Raji (cell line): ENCODE results near the gene CCDC186.
A peak's percentile ranks its signal among the peaks of the same experiment; 100 is the strongest.

Source experiments
- POLR2A ChIP-seq: IDR thresholded peaks from 2 replicates; pipeline ENCODE4 v1.6.1; 2011; ENCODE audit warnings: low read depth, low read length, control low read depth; ENCODE audit not compliant: insufficient read depth

The CCDC186 gene

DNA sequence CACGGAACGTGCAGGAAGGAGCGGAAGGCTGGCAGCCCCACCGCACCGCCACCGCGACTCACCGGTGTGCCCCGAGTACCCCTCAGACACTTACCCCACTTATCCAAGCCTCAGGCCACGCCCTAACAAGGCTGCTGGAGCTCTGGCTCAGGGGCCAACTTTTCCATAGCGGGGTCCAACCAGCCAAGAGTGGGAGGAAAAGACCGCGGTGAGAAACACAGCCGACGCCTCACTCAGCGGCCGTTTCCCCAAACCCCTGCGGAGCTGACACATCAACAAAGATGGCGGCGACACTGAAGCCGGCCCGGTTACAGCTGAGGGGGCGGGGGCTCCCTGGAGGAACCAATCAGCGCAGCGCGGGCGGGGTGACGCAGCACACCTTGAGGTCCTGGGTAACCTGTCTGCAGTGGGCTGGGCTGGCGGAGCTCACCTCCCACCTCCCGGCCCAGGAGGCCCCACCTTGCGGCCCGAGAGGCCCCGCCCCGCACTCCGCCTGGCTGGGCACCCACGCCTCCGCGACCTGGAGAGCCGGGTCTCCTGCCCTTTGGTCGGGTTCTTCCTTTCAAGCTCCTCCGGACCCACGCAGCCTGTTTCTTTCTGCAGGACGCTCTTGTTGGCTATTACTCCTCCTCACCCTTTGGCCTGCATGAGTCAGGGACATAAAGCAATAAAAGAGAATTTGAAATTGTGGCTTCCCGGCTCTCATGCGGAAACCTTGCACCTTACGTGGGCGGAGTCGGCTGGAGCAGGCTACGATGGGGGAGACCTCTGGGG is at the start of gene CCDC186:
CCDC186 (minus strand) TSS at position 283 of the 774 bp plus-strand sequence. CDS start 10,935 bp downstream, outside the sequence.
- peak; percentile 80 for TF ChIP-seq POLR2A

DNA sequence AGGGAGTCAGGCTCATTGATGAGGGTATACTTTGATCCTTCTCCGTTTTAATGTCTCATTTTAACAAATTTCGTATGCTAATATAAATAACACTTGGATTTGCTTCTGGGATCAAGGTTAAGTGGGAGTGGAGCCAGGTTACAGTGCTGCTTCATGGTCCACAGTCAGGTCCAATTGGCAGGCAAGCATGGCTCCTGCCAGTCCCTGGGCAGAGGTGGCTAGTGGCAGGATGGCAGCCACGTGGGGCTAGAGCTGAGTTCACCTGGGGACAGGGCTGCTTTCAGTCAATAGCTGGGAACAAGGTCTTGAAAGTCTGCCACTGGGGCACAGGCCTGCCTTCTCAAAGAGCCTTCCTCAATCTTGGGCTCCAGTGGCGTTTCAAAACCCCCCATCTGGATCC is 49.1 kb upstream of the CCDC186 start:
- TF ChIP-seq POLR2A = no peak

DNA sequence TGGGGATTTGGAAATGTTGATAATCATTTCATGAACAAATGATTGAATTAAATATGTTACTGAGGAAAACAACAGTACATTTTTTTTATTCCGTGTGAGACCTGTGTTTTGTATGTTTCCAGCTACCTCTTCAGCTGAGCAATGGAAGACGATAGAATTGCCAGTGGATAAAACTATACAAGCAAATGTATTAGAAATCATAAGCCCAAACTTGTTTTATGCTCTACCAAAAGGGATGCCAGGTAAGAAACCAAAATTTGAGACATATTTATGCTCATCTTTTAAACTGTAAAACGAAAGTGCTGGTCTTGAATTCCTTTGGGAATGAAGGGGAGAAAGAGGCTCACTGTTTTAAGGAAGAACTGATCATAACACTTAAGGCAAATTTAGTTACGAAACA is 47.2 kb upstream of the CCDC186 start:
- no peak for TF ChIP-seq POLR2A

DNA sequence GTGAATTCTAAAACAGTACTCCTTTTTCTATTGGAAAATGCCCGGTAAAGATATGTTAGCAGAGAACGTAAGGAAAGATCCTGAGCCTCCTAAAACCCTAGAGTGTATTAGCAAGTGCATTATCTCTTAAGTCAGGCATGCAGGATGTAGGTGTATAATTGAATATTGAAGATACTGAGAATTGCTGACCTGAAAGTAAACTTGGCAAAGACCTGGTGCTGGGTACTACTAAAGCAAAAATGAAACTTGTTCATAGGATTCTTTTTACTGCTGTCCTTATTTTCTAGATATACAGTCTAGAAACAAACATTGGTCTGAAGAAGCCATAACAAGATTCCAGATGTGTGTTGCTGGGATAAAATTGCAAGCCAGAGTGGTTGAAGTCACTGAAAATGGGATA is 46.3 kb upstream of the CCDC186 start:
- TF ChIP-seq POLR2A = no peak

DNA sequence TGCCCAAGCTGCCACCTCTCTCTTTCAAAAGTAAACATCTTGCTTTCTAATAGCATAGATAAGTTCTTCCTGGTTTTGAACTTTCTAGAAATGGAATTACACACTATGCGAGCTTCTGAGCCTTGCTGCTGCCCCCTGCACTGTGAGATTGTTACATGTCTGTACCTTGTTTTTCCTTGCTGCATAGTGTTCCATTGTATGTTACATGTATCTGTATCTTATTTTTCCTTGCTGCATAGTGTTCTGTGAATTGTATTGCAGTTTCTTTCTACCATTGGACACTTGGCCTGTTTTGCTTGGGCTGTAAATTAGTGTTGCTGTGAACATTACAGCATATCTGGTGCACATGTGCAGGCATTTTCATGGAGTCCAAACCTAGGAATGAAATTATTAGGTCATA is 41.0 kb upstream of the CCDC186 start:
- no peak for TF ChIP-seq POLR2A

DNA sequence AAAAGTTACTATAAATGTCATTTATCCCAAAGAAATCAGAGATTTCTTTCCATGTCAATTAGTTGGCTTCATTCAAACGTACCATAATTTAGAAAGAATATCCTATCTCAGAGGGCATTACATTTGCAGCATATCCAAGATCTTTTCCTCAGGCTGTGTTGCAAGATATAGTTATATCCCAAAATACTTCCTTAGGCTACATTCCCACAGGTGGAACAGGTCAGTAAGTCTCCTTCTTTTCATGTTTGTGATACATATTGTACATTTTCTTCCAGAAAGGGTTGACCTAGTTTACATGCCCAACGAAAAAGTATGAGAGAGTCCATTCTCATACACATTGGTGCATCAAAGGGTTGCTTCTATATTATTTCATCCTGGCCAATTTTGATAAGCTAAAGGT is 38.1 kb upstream of the CCDC186 start:
- TF ChIP-seq POLR2A = no peak

DNA sequence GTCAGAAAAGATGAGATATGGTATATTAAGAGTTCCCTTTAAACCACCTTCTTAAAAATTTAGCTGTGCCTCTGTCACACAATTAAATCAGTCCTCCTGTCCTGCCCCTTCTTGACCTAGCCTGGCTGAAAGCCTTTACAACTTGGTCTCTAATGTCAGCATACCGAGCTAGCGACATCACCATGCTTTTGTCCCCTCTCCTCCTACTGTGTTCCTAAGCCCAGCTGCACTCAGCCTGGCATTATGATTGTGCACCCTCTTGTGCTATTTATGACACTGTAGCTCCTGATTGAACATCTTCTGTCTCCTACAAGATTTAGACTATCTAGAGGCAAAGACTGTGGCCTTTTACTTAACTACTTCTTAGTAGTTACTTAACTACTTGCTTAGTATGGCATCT is 34.3 kb upstream of the CCDC186 start:
- TF ChIP-seq POLR2A = no peak

DNA sequence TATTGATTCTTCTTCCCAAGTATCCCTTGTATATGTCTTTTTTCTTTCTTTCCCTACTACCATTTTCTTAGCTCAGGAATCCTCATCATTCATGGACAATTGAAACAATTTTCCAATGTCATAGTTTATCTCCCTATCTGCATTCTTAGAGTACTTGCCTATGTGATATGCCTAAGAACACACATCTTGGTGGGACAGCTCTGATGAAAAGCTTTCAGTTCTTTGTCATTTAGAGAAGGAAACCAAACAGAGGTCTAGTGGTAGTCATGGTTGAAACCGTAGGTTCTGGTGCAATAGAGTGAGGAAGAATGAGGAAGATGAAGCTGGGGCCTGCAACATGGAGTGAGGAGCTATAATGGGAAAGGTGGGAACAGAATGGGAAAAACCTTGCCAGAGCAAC is 33.3 kb upstream of the CCDC186 start:
- no peak for TF ChIP-seq POLR2A

DNA sequence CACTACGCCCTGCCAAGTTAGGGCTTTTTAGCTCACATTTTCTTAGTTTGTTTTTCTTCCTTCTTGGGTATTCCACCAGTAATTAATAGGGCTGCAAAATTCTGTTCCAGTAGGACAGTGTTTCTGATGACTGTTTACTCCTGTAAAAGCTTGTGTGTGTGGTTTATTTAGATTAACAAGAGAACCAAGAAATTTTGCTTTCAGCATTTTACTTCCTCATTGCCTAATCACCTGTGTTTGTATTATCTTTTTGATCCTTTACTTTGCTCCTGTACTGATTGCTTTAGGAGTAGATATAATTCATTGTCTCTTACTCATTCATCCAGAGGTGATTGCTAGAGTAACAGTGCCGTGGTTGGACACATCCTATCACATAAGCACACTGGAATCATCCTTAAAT is 32.9 kb upstream of the CCDC186 start:
- TF ChIP-seq POLR2A = no peak

DNA sequence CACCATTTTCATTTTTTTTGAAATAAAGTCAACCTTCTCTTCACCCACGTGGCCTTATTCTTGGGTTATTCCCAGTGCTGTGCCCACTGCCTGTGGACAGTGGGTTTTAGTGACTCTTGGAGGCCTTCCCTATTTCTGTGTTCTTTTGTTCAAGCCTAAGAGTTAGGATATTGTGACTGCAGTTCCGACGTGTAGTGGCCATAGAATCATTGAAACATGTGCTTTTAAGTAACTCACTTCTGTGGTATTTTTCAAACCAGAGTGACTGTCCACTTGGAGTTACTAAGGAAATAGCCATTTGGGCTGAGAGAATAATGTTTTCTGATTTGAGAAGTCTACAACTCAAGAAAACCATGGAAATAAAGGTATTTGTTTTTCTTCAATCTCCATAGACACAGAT is 28.8 kb upstream of the CCDC186 start:
- TF ChIP-seq POLR2A = no peak

DNA sequence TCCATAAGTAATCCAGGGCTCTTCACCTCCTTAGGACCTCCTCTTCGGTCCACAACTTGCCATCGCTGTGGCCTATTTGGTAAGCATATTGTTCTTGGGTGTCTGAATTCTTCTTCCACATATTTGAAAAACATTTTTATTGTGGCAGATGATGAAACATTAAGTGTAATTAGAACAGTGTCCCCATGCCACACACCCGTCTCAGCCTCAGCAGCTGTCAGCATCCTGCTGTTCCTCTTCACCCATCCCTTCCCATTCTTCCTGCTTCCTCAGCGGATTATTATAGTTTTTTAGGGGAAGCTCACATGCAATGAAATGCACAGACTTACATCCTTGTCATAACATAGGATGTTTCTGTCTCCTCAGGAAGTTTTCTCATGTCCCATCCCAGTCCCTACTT is 25.2 kb upstream of the CCDC186 start:
- TF ChIP-seq POLR2A = no peak

DNA sequence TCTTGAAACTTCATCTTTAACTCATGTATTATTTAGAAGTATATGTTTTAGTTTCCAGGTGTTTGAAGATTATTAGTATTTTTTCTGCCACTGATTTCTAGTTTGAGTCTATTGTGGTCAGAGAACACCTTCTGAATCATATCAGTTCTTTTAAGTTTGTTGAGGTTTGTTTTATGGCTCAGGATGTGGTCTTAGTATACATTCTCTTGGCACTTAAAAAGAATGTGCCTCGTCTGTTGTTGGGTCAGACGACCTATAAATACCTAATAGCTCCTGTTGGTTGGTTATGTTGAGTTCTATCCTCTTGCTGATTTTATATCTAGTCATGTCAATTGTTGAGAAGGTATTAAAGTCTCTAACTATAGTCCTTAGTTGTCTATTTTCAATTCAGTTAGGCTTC is 21.1 kb upstream of the CCDC186 start:
- no peak for TF ChIP-seq POLR2A

DNA sequence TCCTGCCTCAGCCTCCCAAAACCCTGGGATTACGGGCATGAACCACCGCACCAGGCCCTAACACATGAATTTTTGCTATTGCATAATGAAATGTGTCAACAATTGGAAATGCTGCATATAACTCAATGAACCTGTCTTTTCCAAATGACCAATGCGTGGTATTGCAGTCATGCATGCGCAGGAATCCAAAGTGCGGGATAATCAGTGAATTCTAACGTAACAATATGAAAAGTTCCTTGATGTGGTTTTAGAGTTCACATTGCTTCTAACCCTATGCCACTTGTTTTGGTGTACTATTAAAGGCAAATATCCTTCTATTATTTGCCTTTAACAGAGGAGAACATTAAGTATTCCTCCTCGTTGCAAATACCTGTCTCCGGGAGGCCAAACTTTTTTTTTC is 15.7 kb upstream of the CCDC186 start:
- TF ChIP-seq POLR2A = no peak

DNA sequence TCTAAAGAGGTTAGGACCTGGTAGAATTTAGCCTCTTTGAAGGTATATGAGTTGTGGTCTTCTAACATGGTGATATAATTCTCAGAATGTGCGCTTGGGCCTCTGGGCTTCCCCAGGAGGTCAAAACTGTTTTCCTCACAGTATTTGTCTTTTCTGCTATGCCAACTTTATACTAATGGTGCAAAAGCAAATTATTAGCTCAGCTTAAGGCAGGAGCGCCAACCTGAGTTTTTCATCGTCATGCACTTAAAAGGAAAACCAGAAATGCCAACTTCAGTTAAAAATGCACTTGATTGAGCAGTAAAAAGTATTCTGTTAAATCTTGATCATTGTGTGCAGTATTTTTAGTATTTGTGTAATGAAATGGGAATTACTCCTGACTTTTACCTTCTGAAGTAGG is 14.9 kb upstream of the CCDC186 start:
- no peak for TF ChIP-seq POLR2A

DNA sequence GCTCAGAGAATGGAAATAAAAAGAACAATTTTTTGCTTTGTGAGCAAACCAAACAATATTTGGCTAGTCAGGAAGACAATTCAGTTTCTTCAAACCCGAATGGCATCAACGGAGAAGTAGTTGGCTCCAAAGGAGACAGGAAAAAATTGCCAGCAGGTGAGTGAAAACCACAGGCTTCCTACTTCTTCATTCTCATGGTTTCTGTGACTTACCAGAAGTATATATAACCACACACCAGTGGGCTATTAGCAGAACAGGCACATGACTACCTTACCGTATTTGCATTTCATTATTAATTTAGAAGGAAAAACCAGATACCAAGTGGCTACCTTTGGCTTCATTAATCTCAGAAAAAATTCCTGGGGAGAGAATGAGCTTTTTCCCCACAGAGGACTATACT is 14.0 kb upstream of the CCDC186 start:
- TF ChIP-seq POLR2A = no peak

DNA sequence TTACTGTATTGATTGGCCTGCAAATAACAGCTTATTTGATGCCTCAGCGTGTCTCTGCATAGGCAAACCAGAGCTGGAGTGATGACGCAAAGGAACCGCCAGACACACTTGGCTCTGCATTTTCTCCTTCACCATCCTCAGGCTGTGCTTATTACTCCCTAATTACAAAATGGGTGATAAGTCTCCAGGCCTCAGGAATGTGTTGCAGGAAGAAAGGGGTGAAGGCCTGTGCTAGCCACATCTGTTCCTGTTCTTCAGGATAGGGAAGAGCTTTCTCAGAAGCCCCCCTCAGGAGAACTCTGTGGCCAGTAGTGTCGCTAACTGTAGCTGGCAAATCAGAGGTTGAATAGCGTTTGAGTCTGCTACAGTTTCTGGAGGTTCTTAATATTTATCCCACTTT is 10.3 kb upstream of the CCDC186 start:
- no peak for TF ChIP-seq POLR2A

DNA sequence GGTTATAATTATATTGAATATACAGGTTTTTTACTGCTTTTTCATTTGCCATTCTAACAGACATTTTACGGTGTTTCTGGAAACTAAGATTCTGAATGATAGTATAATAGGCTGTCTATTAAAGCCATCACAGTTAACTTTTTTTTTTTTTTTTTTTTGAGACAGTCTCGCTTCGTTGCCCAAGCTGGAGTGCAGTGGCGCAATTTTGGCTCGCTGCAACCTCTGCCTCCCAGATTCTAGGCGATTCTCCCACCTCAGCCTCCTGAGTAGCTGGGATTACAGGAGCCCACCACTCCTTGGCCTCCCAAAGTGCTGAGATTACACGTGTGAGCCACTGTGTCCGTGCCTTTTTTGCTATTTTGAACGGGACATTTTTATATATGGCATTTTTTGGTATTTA is 9.6 kb upstream of the CCDC186 start:
- no peak for TF ChIP-seq POLR2A
